Measurements from ENCODE around the gene ALK. TPM values are rescaled to one million over a fixed set of nuclear protein-coding genes. Genes with fewer than 3 reads are reported as not detected.
"Not testable (repeated sequence)": the region's sequence is repeated elsewhere in the genome, so short reads cannot be mapped to it uniquely, and the experiment has no call there.

Gene ALK
- total RNA-seq, 1 donor from 2014 or later: not detected

DNA sequence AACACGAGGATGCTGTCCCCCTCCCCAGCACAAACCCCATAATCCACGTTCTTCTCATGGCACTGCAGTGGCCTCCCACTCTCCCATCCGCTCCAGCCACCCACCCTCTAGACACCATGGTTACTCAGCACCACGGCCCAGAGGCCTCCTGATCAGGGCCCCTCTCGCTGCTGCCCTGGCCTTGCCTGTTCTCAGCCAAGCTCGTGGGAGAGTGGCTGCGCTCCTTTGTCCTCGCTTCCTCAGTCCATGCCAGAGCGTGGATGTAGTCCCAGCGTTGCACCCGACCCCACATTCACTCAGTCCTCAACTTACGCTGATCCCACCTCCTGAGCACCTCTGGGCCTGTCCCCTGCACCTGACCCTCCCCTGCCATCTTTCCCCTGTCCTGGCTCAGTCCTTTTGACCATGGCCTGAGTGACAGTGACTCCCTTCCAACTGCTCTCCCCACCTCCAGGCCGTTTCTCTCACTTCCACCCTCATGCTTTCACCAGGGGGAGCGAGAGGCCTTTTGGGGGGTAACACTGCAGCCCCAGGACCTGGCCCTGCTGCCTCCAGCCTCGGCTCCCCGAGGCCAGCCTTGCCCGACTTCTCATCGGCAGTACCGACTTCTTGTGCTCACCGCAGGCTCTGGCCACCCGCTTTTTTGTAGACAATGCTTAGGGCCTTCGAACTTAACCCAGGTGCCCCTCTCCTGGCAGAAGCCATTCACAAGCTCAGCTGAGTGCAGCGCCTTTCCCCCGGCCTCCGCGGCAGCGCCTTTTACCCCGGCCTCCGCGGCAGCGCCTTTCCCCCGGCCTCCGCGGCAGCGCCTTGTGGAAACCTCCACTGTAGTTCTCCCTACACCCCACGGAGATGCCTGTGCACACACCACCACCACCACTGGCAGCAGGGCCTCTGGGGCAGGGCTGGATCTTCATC, 674.7 kb downstream of the ALK start:
- DNase-seq (no peak), ATAC-seq (no peak)
- intact Hi-C loops (cut with micrococcal nuclease): no loop called here

DNA sequence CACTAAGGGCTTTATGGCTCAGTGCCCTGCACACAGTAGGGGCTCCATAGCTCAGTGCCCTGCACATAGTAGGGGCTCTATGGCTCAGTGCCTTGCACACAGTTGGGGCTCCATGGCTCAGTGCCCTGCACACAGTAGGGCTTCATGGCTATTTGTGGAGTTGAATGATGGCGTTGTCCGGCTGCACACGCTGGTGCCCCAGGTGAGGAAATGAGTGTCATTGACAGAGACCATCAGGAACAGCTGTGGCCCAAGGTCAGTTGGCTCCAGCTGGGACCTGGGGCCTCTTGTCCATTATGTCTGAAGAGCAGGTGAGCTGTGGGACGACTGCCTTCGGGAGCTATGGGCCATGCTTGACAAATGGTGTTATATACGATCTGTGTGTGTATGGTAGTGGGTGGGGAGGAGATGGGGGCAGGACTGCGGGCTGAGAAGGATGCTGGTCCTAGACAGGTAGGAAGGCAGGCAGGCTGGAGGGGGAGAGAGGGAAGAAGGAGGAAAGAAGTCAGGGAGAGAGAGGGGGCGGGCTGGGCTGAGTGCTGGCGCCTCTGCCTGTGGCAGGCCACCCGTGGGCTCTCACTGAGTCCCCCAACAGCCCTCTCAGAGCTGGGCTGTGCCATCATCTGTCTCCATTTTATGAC, 675.5 kb downstream of the ALK start:
- no peak for ATAC-seq
- intact Hi-C loops (cut with micrococcal nuclease): no loop called here

GRCh38 chr2:29245035-29245741, 676.2 kb downstream of the ALK start:
- DNase-seq; ATAC-seq; intact Hi-C loops (cut with micrococcal nuclease): not testable (repeated sequence)

More for the DNA sequence above, 675.5 kb downstream of the ALK start:
- no peak for DNase-seq

- ATAC-seq (no peak), DNase-seq (no peak)
- intact Hi-C loops (cut with micrococcal nuclease): no loop called here
Observed at GRCh38 chr2:29242621-29243375, 678.6 kb downstream of the ALK start.

- ATAC-seq (no peak), DNase-seq (no peak)
- intact Hi-C loops (cut with micrococcal nuclease): no loop called here
Observed at GRCh38 chr2:29241955-29242565, 679.3 kb downstream of the ALK start.

DNA sequence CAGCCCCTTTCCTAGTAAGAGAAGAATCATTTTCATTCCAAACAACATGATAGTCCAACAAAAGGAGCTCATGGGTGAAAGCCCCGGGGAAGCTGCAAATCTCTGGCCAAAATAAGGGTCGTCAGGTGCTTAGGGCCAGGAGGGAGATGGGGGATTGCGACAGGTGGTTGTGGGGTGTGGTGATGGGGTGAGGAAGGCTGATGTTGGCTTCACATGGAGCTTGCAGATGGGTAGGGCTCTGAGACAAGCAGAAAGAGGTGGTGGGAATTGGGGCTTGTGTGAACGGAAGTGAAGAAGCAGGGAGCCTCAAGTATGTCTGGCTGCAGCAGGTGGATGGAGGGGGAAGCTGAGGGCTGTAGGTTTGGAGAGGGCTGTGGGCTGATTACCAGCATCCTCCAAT, 680.0 kb downstream of the ALK start:
- intact Hi-C loops (cut with micrococcal nuclease): no loop called here
- no peak for DNase-seq
- no peak for ATAC-seq

DNA sequence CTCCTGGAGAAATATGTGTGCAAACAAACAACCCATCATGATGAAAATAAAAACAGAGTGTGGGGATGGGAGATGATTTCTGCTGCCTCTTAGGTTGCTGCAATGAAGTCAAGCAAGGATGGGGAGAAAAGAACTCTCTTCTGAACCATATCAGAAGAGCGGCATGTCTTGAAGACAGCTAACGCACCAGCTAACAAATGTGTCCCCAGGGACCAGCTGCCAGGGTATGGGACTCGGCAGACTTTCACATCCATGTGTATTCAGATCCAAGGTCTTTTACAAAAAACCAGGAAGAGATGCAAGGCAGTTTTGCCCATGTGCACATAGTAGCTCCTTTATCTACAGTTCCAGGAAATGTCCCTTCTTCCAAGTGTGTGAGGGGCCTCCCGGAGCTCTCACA, 680.8 kb downstream of the ALK start:
- intact Hi-C loops (cut with micrococcal nuclease): no loop called here
- DNase-seq (no peak), ATAC-seq (no peak)

DNA sequence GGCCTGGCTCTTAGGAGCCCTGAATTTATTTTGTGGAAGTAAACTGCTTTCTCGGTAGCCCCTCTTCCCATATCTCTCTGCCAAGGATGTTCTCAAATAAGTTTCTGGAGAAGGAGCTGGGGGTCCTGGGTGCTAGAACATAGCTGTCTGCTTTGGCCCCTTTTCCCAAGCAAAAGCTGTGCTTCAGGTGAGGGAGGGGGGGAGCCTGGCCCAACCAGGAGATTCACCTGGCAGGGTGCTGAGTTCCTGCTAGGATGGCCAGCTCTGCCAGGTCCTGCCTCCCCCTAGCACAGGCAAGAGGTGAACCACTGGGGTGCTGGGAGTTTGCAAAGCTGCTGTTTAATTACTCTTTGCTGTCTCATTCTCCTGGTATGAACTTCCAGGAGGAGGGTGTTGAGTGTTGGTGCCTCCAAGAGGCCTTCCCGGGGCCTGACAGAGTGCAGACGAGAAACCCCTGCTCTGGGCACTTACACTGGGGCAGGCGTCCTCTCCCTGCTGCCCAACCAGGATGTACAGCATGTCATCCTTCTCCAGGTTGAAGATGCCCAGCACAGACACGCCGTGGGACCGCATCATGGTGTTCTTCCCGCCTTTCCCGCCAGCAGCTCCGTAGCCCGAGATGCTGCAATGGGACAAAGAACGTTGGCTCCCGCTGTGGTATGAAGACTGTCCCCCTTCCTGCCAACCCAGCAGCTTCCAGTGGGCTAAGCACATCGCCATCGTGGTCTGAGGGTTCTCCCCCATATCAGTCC, 682.0 kb downstream of the ALK start:
- intact Hi-C loops (cut with micrococcal nuclease): no loop called here
- DNase-seq: no peak
- no peak for ATAC-seq

DNA sequence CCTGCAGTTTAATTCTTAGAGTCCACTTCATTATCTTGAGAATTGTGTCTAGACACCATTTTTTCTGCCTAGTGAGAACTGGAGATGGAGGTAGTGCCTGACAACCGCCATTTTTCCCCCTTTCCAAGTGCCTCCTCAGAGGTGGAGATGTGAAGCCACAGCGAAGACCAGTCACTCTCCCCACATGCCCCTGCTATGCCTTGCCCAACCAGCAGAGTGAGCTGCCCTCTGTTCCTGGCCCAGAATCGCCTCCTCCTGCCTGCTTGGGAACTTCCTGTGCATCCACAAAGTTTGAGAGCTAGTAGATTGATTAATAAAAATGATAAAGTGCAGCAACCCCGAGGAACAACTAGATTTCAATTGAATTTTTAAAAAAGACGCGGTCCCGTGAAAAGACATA, 682.9 kb downstream of the ALK start:
- intact Hi-C loops (cut with micrococcal nuclease): no loop called here
- ATAC-seq: peak; percentile 44

DNA sequence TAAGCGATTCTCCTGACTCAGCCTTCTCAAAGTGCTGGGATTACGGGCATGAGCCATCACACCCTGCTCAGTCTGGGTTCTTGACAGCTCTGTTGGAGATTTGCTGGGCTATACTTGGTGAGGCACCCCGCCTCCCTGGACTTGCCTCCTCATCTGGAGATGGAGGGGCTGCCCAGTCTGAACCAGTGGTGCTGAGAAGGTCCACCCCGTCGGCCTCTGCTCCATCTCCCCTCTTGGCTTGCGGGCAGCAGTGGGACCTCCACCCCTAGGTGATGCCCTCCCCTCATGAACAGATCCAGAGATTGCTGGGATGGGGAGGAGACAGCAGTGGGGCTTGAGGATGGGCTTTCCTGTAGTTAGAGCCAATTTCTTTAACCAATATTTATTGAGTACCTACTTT, 685.3 kb downstream of the ALK start:
- ATAC-seq: no peak
- DNase-seq: no peak
- intact Hi-C loops (cut with micrococcal nuclease): no loop called here

More for the DNA sequence above, 682.9 kb downstream of the ALK start:
- DNase-seq: no peak

DNA sequence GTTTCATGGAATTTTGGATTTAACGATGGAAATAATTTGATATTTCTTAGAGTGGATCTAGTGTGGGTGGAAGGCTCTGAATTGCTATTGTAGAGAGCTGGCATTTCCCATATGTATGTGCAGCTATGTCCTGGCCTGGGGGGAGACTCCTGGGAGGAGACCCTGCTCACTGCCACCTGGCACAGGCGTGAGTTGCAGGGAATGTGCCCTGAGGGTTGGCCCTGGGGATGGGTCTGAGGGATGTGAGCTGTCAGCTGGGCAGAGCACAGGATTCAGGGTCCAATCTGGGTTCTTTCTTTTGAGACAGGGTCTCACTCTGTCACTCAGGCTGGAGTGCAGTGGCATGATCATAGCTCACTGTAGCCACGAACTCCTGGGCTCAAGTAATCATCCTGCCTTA, 686.0 kb downstream of the ALK start:
- DNase-seq: no peak
- intact Hi-C loops (cut with micrococcal nuclease): no loop called here
- ATAC-seq: no peak

GRCh38 chr2:29233428-29233827, 688.0 kb downstream of the ALK start:
- ATAC-seq (no peak), DNase-seq (no peak)
- intact Hi-C loops (cut with micrococcal nuclease): no loop called here

- ATAC-seq (no peak), DNase-seq (no peak)
- intact Hi-C loops (cut with micrococcal nuclease): no loop called here
Observed at GRCh38 chr2:29232041-29232440, 689.3 kb downstream of the ALK start.

DNA sequence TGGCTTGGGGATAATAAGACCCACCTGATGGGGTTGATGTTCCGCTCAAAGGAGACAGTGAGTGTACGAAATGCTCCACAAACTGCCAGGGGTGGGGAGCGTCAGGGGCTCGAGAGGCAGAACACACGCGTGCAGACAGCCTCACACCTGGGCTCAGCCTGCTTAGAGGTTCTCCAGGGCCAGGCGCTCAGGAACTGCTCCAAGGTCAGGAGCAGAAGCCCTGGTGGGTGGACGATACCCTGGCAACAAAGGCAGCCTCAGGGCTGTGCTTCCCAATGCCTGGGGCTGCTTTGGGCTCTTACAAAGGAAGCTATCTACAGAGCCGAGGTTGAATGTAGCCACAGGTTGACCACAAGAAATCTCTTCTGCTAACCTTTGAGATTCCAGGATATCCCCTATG, 691.7 kb downstream of the ALK start:
- no peak for ATAC-seq
- DNase-seq: no peak
- intact Hi-C loops (cut with micrococcal nuclease): no loop called here

GRCh38 chr2:29228947-29229346, 692.4 kb downstream of the ALK start:
- DNase-seq (no peak), ATAC-seq (no peak)
- intact Hi-C loops (cut with micrococcal nuclease): no loop called here

DNA sequence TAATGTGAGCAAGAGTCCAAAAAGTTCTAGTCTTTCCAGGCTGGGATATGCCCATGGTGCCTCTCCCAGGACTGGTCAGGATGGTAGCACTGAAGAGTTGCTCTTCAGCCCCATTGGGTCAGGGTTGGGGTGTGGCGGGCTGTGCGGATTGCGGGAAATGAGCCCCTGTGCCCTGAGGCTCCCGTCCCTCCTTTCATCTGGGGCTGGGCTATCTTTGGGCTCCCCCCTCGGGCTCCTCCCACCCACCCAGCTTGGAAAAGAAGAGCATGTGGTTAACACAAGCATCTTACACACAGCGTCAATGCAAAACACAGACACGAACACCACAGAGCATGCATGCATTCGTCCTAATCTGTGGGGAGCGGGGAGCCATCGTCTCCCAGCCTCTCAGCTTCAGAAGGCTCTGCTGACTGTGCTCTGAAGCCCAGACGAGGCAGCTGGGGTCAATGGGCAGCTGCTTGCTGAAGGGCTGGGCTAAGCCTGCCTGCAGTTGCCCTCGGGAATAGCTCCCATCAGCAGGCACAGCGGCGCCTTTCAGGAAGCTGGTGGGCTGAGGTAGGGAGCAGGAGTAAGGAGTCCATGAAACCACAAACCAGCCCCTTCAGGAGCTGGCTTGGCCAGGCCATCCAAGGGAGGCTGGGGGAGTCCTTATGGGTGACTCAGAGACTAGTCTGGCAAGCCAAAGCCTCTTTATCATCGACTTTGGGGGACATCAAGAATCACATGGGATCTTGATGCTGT, 693.3 kb downstream of the ALK start:
- intact Hi-C loops (cut with micrococcal nuclease): no loop called here
- DNase-seq (no peak), ATAC-seq (no peak)

DNA sequence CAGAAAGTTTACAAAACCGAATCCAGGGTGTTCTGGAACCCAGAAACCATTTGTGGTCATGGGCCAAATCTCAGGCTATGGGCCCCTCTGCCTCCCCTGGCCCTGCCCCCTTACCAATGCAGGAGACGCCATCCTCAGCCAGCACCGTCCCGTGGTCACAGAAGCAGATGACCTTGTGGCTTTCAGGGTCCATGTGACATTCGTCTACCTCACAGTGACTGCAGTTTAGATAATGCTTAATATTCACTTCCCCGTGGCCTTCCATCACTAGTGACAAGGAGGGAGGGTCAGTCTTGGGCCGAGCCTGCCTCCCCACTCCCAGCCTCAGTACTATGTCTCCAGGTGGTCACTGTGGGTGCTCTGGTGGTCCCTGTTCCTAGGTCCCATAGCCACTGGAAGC, 694.6 kb downstream of the ALK start:
- DNase-seq: no peak
- intact Hi-C loops (cut with micrococcal nuclease): no loop called here
- ATAC-seq: no peak

DNA sequence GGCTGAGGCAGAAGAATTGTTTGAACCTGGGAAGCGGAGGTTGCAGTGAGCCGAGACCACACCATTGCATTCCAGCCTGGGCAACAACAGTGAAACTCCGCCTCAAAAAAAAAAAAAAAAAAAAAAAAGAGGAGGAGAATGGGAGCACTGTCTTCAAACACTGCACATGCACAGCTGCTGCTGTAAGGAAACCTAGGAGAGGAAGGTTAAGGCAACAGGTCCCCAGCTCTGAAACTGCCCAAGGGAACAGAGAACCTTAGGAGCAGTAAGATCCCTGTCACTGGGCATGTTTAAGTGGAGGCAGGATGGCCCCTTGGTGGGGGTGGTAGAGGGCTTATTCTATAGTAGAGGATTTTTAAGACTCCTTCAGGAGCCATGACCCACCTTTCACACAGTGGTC, 695.0 kb downstream of the ALK start:
- ATAC-seq (no peak), DNase-seq (no peak)
- intact Hi-C loops (cut with micrococcal nuclease): no loop called here

Measured in left ventricle myocardium superior (tissue), 1 donor.